ENCODE data around the gene TMEM190. TPM values are rescaled to one million over a fixed set of nuclear protein-coding genes. Genes with fewer than 3 reads are reported as not detected.
"Not testable (repeated sequence)": the region's sequence is repeated elsewhere in the genome, so short reads cannot be mapped to it uniquely, and the experiment has no call there.

The TMEM190 gene
- not detected for total RNA-seq

DNA sequence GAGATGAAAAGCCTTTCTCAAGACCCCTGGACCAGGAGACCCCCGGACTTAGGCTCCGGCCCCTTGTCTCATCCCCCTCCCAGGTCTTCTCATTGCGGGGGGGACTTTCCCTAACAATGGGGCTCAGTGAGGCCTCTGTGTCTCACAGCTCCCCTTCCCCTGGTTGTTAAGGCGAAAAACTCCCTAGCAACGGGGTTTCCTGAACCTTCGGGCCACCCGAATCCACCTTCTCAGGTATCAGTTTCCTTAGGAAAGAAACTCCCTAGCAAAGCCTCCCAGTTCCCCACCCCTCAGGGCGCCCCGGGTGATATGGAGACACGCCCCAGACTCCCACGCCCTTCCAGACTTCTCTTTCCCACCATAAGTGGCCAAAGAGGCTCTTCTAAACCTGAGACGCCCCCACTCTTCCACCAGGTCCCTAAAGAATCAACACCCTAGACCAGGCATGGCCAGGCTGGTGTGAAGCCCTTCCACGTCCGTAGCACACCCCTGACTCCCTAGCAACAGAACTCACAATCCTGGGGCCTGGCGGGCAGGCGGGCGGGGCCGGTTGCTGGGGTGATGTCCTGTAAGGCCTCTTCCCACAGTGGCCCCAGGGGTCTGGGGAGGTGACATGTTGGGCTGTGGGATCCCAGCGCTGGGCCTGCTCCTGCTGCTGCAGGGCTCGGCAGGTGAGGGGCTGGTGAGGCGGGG is at the start of gene TMEM190:
TSS of gene TMEM190 (plus strand) at position 586 of the 693 bp plus-strand sequence. CDS start at position 614, 28 bp downstream.
- no peak within 1 kb of the TSS for H3K4me3 Mint-ChIP-seq
- H3K4me1 Mint-ChIP-seq: peaks cover 10% of the 10 kb centered on the region
- no peak within 1 kb of the TSS for H3K27ac Mint-ChIP-seq
- H3K27me3 Mint-ChIP-seq: peaks cover 44% of the 10 kb centered on the region
- no peaks in the 10 kb centered on the region for H3K9me3 Mint-ChIP-seq
- no peak for DNase-seq
- peaks cover 2% of the 10 kb centered on the region for H3K36me3 Mint-ChIP-seq

GRCh38 chr19:55328774-55329318 is 47.8 kb upstream of the TMEM190 start:
- H3K36me3 Mint-ChIP-seq, H3K4me3 Mint-ChIP-seq, H3K27ac Mint-ChIP-seq, DNase-seq, H3K4me1 Mint-ChIP-seq, H3K9me3 Mint-ChIP-seq: not testable (repeated sequence)
- H3K27me3 Mint-ChIP-seq: peaks cover 18% of the 10 kb centered on the region

DNA sequence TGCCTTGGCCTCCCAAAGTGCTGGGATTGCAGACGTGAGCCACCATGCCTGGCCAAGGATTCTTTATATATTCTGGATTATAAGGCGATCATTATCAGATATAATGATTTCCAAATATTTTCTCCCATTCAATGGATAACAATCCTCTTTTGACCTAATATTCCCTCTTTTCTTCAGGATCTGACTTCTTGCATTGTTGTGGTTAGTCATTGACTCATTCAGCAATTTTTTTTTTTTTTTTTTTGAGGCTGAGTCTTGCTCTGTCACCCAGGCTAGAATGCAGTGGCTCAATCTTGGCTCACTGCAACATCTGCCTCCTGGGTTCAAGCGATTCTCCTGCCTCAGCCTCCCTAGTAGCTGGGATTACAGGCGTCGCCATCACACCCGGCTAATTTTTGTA is 46.8 kb upstream of the TMEM190 start:
- H3K27ac Mint-ChIP-seq, H3K4me1 Mint-ChIP-seq, H3K4me3 Mint-ChIP-seq, H3K36me3 Mint-ChIP-seq, DNase-seq, H3K9me3 Mint-ChIP-seq: not testable (repeated sequence)
- H3K27me3 Mint-ChIP-seq: peaks cover 23% of the 10 kb centered on the region

- Mint-ChIP-seq H3K4me3 (no peak overlapping the region), H3K4me1 (peaks cover 5% of the 10 kb centered on the region), H3K36me3 (no peaks in the 10 kb centered on the region)
Observed at GRCh38 chr19:55333870-55334269, 42.8 kb upstream of the TMEM190 start.

GRCh38 chr19:55336101-55336500 is 40.5 kb upstream of the TMEM190 start:
- no peak for DNase-seq
- Mint-ChIP-seq H3K4me1 (peaks cover 7% of the 10 kb centered on the region), H3K4me3 (no peak overlapping the region), H3K9me3 (no peaks in the 10 kb centered on the region), H3K27ac (no peak overlapping the region), H3K27me3 (peaks cover 16% of the 10 kb centered on the region), H3K36me3 (no peaks in the 10 kb centered on the region)

More at GRCh38 chr19:55333870-55334269, 42.8 kb upstream of the TMEM190 start:
- H3K27me3 Mint-ChIP-seq: peaks cover 20% of the 10 kb centered on the region
- no peak overlapping the region for H3K27ac Mint-ChIP-seq
- no peaks in the 10 kb centered on the region for H3K9me3 Mint-ChIP-seq
- DNase-seq: no peak

DNA sequence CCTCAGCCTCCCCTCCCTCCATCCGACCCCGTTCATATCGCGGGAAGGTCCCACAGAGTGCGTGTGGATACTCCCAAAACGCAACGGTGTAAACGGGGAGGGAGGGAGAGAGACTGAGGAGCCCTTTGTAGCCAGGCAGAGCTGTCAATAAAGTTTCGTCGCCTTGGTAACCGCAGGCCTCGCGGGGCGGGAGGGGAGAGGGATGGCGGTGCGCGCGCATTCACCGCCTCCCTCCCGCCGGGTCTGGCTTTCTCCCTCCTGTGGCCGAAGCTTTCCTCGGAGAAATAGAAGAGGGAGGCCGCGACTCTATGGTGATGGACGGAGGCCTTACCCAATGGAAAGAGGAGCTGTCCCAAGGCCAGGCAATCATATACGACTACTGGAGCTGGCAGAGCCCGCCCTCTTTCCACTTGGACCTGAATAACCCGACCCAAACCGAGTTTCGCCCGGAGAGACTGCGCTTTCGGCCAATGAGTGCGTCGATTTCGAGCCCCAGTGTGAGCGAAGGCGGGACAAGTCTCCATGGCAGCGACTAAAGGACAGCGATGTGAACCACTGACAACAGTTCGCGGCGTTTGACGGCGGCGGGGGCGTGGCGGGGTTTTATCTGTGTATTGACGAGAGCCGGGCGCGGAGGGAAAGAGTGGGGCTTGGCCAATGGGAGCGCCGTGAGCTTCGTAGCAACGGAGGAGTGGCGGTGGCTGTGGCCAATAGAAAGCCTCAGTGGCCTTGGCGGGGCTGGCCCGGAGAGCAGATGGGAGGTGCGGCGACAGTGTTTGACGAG is 37.3 kb upstream of the TMEM190 start, which contains the start of gene KMT5C:
TSS of gene KMT5C (plus strand) at position 772 of the 784 bp plus-strand sequence. CDS start 2,061 bp downstream, outside the sequence.
- Mint-ChIP-seq H3K9me3 (no peaks in the 10 kb centered on the region), H3K4me1 (peaks cover 12% of the 10 kb centered on the region), H3K27ac (peak within 1 kb of the TSS; percentile 90), H3K27me3 (peaks cover 4% of the 10 kb centered on the region), H3K36me3 (peaks cover 6% of the 10 kb centered on the region), H3K4me3 (peak within 1 kb of the TSS; percentile 89)
- peak; percentile 100 for DNase-seq

- Mint-ChIP-seq H3K4me1 (peaks cover 12% of the 10 kb centered on the region), H3K27ac (peak overlapping the region; percentile 90), H3K9me3 (no peaks in the 10 kb centered on the region), H3K27me3 (peaks cover 3% of the 10 kb centered on the region), H3K4me3 (peak overlapping the region; percentile 89), H3K36me3 (peaks cover 6% of the 10 kb centered on the region)
- DNase-seq: no peak
Observed at GRCh38 chr19:55339889-55340783, 36.5 kb upstream of the TMEM190 start.

DNA sequence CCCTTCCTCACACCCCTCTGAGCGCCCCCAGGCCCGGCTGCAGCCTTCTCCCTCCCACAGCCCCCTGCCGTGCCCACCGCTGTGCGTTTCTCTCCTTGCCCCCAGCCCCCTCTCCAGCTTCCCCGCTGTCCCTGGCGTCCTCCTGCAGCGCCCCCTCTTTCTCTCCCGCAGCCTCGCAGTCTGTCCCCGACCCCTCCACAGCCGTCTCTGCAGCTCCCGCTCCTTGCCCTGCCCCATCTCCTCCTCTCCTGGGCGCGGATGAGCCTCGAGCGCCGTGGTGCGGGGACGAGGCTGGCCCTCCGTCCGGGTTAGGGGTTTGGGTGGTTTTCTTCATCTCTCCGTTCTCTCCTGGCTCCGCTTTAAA is 35.9 kb upstream of the TMEM190 start:
- Mint-ChIP-seq H3K27me3 (peaks cover 3% of the 10 kb centered on the region), H3K4me3 (peak overlapping the region; percentile 89), H3K36me3 (peaks cover 6% of the 10 kb centered on the region), H3K4me1 (peaks cover 12% of the 10 kb centered on the region), H3K9me3 (no peaks in the 10 kb centered on the region), H3K27ac (peak overlapping the region; percentile 88)
- DNase-seq: peak; percentile 40

DNA sequence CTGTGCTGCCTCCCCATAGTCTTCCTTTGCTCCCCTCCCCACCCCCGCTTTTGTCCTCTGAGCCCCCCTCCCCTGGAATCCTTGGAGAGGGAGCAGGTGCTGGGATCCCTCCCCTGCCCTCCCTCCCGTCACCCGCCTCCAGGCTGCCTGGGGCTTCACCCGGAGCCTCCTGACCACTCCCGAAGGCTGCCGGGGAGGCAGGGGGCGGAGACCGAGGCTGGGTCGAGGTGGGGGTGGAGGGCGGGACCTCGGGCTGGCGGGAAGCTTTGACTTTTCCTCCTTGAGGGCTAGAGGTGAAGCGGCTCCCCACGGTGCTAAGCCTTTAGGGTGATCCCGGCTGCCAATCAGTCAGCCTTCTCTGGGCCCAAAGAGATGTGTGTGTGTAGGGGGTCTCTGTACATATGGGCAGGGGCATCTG is 35.4 kb upstream of the TMEM190 start:
- peak overlapping the region; percentile 89 for H3K4me3 Mint-ChIP-seq
- peaks cover 3% of the 10 kb centered on the region for H3K27me3 Mint-ChIP-seq
- H3K27ac Mint-ChIP-seq: peak overlapping the region; percentile 88
- no peaks in the 10 kb centered on the region for H3K9me3 Mint-ChIP-seq
- DNase-seq: peak; percentile 76
- peaks cover 12% of the 10 kb centered on the region for H3K4me1 Mint-ChIP-seq
- H3K36me3 Mint-ChIP-seq: peaks cover 6% of the 10 kb centered on the region

DNA sequence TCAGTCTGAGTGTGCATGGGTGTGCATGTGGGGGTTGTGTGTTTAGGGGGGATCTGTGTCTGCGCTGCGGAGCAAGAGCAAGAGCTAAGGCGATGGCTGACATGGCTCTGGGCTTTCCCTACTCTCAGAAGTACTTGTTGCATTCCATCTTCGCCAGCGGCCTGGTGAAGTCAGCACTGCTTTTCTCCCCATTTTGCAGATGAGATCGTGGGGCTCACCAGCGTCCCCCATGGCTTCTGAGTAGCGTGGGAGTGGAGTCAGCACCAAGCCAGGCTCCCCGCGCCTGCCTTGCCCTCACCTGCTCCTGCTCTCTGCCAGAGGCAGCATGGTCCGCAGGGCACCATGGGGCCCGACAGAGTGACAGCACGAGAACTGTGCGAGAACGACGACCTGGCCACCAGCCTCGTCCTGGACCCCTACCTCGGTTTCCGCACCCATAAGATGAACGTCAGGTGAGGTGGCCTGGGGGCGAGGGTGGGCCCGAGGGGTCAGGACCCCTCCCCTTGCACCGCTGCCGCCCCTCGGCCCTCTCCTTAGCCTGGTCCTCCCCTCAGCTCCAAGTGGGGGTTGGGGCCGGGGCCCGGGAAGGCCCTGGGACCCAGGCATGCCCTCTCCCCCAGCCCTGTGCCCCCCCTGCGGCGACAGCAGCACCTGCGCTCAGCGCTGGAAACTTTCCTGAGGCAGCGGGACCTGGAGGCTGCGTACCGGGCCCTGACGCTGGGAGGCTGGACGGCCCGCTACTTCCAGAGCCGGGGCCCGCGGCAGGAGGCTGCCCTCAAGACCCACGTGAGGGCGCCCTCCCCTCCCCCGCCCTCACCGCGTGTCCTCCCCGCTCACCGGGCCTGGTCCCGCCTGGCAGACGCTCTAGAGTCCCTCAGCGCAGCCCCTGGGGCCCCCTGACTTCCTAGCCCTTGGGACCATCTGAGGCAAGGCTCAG is 34.8 kb upstream of the TMEM190 start:
- no peak overlapping the region for H3K27ac Mint-ChIP-seq
- peaks cover 12% of the 10 kb centered on the region for H3K4me1 Mint-ChIP-seq
- H3K27me3 Mint-ChIP-seq: peaks cover 3% of the 10 kb centered on the region
- no peak for DNase-seq
- peak overlapping the region; percentile 75 for H3K4me3 Mint-ChIP-seq
- H3K36me3 Mint-ChIP-seq: peaks cover 6% of the 10 kb centered on the region
- no peaks in the 10 kb centered on the region for H3K9me3 Mint-ChIP-seq

GRCh38 chr19:55344444-55344843 is 32.2 kb upstream of the TMEM190 start:
- no peak overlapping the region for H3K4me3 Mint-ChIP-seq
- peaks cover 6% of the 10 kb centered on the region for H3K36me3 Mint-ChIP-seq
- peaks cover 5% of the 10 kb centered on the region for H3K4me1 Mint-ChIP-seq
- H3K27me3 Mint-ChIP-seq: peaks cover 3% of the 10 kb centered on the region
- no peak overlapping the region for H3K27ac Mint-ChIP-seq
- DNase-seq: no peak
- H3K9me3 Mint-ChIP-seq: no peaks in the 10 kb centered on the region

DNA sequence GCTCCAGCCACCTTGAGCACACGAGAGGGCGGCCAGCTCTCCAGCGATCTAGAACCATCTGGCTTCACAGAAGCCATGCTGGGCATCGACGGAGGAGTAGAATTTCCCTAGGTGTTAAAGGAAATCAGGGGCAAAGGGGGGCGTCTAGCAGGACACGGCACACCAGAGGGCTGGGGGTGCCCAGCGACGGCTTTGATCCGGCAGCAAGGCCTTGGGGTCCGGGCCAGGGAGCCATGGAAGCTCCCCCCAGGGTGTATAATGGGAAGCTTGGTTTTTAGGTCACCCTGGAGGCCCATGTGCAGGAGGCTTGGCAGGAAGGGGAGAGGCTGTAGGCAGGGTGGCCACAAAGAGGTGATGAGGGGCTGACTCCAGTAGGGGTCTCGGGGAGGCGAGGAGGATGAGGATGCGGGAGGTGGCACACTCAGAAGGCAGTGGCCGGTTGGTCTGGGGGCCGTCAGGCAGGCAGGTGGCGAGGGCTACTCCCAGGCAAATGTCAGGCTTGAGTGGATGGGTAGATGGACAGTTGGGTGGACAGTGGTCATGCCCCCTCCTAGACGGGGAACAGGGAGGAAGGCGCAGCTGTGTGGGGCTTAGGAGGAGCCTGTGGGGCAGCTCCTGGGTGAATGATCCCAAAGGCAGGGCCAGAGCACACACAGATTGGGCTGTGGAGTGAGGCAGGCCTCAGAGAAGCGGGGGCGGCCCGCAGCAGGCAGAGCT is 31.4 kb upstream of the TMEM190 start:
- DNase-seq: no peak
- Mint-ChIP-seq H3K4me3 (no peak overlapping the region), H3K27me3 (peaks cover 3% of the 10 kb centered on the region), H3K4me1 (peaks cover 5% of the 10 kb centered on the region), H3K9me3 (no peaks in the 10 kb centered on the region), H3K27ac (no peak overlapping the region), H3K36me3 (peaks cover 6% of the 10 kb centered on the region)
